Fibroblast of pulmonary artery (primary cell): ENCODE measurements around the gene FAM204A.

Experiments used
- DNase-seq: peaks from one replicate; pipeline ENCODE4 v3.0.0-alpha.2; 2010; ENCODE audit warnings: low read depth
- H3K4me3 ChIP-seq: replicated peaks from 2 replicates; pipeline ENCODE4 v1.5.1; 2011; ENCODE audit warnings: low read depth, mild to moderate bottlenecking, control low read depth, low read length, moderate library complexity
- CTCF ChIP-seq: IDR thresholded peaks from 2 replicates; pipeline ENCODE4 v1.5.1; 2011; ENCODE audit warnings: mild to moderate bottlenecking, control low read depth, low read length, inconsistent platforms; ENCODE audit errors: missing control alignments

The FAM204A gene

DNA sequence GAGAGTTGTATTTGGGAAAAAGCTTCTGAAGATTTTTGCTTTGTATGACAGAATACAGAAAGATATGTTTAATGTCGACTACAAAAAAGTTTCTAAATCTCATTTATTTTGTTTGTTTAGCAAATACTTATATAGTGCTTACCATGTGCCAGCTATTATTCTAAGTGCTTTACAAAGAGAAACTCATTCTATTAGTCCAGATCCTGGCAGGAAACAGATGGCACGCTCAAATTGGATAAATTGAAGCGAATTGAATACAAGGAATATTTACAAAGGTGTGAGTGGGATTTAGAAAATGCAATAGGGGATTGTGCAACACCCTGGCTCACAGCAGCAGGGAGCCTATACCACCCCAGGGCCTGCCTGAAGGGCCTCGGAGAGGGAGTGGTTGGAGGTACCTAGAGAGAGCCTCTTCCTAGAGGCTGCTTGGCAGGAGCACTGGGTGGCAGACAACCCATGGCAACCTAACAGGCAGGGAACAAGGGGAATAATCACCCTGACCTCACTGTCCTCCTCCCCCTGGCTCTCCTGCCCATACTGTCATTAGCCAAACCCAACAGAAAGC, 27.6 kb upstream of the FAM204A start:
- H3K4me3 ChIP-seq, result no peak overlapping the region
- DNase-seq, result no peak
- no peak for TF ChIP-seq CTCF

DNA sequence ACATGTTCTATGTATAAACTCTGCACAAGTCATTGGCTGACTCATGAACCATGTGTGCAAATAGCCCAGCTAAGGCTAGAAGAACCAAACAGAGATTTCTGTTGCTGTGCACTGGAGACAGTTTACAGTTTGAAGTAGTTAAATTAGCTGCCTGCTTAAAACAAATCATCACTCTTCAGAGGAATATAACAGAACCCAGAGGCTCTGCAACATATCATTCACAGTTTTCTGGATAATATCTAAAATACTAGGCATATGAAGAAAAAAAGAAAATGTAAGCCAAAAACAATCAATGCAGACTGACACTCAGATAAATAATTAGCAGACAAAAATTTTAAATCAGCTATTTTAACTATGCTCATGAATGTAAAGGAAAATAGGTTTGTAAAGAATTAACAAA, 23.6 kb upstream of the FAM204A start:
- no peak for TF ChIP-seq CTCF

GRCh38 chr10:118362103-118362502, 20.0 kb upstream of the FAM204A start:
- no peak for TF ChIP-seq CTCF
- DNase-seq, result no peak
- H3K4me3 ChIP-seq, result no peak overlapping the region

More for the DNA sequence above, 23.6 kb upstream of the FAM204A start:
- no peak for DNase-seq
- no peak overlapping the region for H3K4me3 ChIP-seq

GRCh38 chr10:118358327-118358726, 16.2 kb upstream of the FAM204A start:
- no peak overlapping the region for H3K4me3 ChIP-seq
- no peak for DNase-seq
- no peak for TF ChIP-seq CTCF

- no peak overlapping the region for H3K4me3 ChIP-seq
- no peak for TF ChIP-seq CTCF
- no peak for DNase-seq
These were observed 15.7 kb upstream of the FAM204A start for GRCh38 chr10:118357841-118358240.

DNA sequence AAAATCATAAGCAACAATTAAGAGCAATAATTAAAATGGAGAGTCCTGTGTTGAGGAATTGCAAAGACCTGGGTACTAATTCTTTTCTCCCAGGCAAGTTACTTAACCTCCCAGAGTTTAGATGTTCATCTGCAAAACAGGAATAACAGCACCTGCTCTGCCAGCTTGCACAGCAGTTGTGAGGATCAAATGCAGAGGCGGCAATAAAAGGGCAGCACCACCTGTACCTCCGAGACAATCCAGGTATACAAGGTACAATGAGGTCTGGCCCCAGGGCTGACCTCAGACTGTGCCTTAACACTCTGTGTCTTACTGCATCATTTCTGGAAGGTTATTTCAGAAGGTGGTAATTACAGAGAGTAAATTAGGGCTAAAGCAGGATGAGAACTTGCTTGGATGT, 14.5 kb upstream of the FAM204A start:
- no peak for DNase-seq
- TF ChIP-seq CTCF, result no peak
- no peak overlapping the region for H3K4me3 ChIP-seq

DNA sequence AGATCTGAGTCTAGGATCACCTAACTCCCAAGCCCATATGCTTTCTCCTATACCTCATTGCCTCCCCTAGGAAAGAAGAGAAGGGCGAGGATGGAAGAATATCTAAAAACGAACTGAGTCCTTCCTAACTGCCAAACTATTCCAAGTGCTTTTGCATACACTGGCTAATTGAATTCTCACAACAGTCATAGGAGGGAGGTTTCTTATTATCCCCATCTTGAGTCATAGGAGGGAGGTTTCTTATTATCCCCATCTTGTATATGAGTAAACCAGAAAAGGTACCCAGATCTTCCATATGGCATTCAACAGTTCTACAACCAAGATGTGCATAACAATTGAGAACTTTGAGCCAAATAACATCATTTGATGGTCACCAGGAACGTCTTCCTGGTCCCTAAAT, 13.1 kb upstream of the FAM204A start:
- no peak for TF ChIP-seq CTCF

More for the DNA sequence above, 13.1 kb upstream of the FAM204A start:
- H3K4me3 ChIP-seq, result no peak overlapping the region
- DNase-seq, result no peak
